GM12865 (cell line): ENCODE data around the gene PRCD.

Experiments
- DNase-seq: peaks from one replicate; pipeline ENCODE4 v3.0.0; 2010; ENCODE audit warnings: low read depth
- H3K4me3 ChIP-seq: 2 replicates; pipeline ENCODE4 v1.5.1; 2011; ENCODE audit warnings: mild to moderate bottlenecking, low read depth, low read length, control low read depth
- CTCF ChIP-seq: IDR thresholded peaks from 2 replicates; pipeline ENCODE4 v1.5.1; 2011; ENCODE audit warnings: low read length, control low read depth, low read depth, inconsistent platforms; ENCODE audit not compliant: insufficient read depth; ENCODE audit errors: missing control alignments

Gene PRCD

GRCh38 chr17:76535788-76536510 is 3.9 kb upstream of the PRCD start:
- DNase-seq = no peak
- no peak overlapping the region for H3K4me3 ChIP-seq
- TF ChIP-seq CTCF = no peak

GRCh38 chr17:76536511-76537287 is 3.1 kb upstream of the PRCD start:
- no peak for DNase-seq
- no peak for TF ChIP-seq CTCF
- H3K4me3 ChIP-seq = no peak overlapping the region

GRCh38 chr17:76537288-76537577 is 2.6 kb upstream of the PRCD start:
- H3K4me3 ChIP-seq = no peak overlapping the region
- DNase-seq = no peak
- no peak for TF ChIP-seq CTCF

GRCh38 chr17:76537578-76538280 is 2.1 kb upstream of the PRCD start, which contains the start of gene CYGB:
TSS of gene CYGB (minus strand) at chr17:76537709. CDS start at chr17:76537542, 167 bp downstream.
- TF ChIP-seq CTCF = no peak
- no peak for DNase-seq
- H3K4me3 ChIP-seq = no peak within 1 kb of the TSS

GRCh38 chr17:76538281-76538931 is 1.4 kb upstream of the PRCD start:
- TF ChIP-seq CTCF = no peak
- DNase-seq = no peak
- H3K4me3 ChIP-seq = no peak overlapping the region

GRCh38 chr17:76538941-76539570 is 788 bp upstream of the PRCD start:
- no peak overlapping the region for H3K4me3 ChIP-seq
- no peak for DNase-seq
- TF ChIP-seq CTCF = no peak
